ENCODE results near the gene FBXO9. TPM values are rescaled to one million over a fixed set of nuclear protein-coding genes. Genes with fewer than 3 reads are reported as not detected.

The FBXO9 gene
- total RNA-seq, 1 donor from 2014 or later, result 50.8 TPM

DNA sequence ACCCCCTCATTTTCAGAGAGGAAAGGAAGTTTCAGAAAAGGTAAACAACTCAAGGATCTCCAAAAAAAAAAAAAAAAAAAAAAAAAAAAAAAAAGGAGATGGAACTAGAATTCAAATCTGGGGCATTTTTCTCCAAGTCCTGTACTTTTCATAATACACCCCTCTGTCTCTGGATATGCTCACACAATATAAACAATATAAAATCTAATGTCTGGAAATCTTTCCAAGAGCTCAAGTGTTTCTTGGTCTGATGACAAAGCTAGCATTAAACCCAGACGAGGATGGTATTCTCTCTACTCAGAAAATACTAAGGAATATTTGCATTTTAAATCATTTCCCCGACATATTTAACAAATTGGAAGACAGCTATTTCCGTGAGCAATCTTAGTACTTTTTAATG lies 77.6 kb downstream of the FBXO9 start:
- TF ChIP-seq, protein P1, sequence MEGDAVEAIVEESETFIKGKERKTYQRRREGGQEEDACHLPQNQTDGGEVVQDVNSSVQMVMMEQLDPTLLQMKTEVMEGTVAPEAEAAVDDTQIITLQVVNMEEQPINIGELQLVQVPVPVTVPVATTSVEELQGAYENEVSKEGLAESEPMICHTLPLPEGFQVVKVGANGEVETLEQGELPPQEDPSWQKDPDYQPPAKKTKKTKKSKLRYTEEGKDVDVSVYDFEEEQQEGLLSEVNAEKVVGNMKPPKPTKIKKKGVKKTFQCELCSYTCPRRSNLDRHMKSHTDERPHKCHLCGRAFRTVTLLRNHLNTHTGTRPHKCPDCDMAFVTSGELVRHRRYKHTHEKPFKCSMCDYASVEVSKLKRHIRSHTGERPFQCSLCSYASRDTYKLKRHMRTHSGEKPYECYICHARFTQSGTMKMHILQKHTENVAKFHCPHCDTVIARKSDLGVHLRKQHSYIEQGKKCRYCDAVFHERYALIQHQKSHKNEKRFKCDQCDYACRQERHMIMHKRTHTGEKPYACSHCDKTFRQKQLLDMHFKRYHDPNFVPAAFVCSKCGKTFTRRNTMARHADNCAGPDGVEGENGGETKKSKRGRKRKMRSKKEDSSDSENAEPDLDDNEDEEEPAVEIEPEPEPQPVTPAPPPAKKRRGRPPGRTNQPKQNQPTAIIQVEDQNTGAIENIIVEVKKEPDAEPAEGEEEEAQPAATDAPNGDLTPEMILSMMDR (IDR thresholded peaks at IDR 0.05), result no peak
- no peak for TF ChIP-seq EZH2phosphoT487 (IDR thresholded peaks at IDR 0.05)
- no peak for TF ChIP-seq EZH2 (IDR thresholded peaks at IDR 0.05)

DNA sequence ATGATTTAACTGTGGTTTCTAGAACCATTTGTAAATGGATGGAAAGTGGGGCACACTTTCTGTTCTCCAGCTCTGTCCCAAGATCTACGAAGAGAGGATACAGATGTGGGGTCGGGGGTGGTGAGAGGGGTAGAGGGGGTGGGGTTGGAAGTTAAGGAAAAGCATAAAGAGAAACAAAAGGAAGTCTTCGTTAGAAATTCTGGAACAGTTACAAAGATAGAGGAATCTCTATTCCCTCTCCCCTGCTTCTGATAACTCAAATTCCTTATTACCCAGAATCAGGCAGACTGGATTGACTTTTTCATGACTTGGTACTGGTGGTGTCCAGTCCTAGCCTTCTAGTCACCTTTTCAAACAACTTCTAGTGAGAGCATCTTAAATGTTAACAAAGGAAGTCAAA lies 78.5 kb downstream of the FBXO9 start:
- Mint-ChIP-seq H3K9me3 (no peaks in the 10 kb centered on the region), H3K4me1 (no peaks in the 10 kb centered on the region), H3K27ac (no peak overlapping the region), H3K27me3 (ENCODE audit: insufficient read depth, low read depth) (no peaks in the 10 kb centered on the region), H3K36me3 (no peaks in the 10 kb centered on the region), H3K4me3 (no peak overlapping the region)
- no peaks in the 10 kb centered on the region for H3K9me3 ChIP-seq (ENCODE audit: low read depth)
- no peaks in the 10 kb centered on the region for H3K79me2 ChIP-seq (ENCODE audit: low read depth)
- H3K27ac ChIP-seq, result no peak overlapping the region
- H3F3A ChIP-seq (ENCODE audit: low read depth), result no peaks in the 10 kb centered on the region
- no peaks in the 10 kb centered on the region for H3K4me1 ChIP-seq
- no peaks in the 10 kb centered on the region for H4K20me1 ChIP-seq (ENCODE audit: low read depth)
- no peak overlapping the region for H3K4me3 ChIP-seq
- H3K9ac ChIP-seq, result no peak overlapping the region
- H3K4me2 ChIP-seq, result no peak overlapping the region
- H2AFZ ChIP-seq (replicated peaks), result no peak overlapping the region
- H3K27me3 ChIP-seq, result no peaks in the 10 kb centered on the region
- no peak for DNase-seq (ENCODE audit: low spot score)
- TF ChIP-seq EZH2 (IDR thresholded peaks at IDR 0.05) (no peak), EZH2phosphoT487 (IDR thresholded peaks at IDR 0.05) (no peak)
- TF ChIP-seq, protein P1 (IDR thresholded peaks at IDR 0.05), result no peak
- H3K36me3 ChIP-seq, result no peaks in the 10 kb centered on the region

More for the DNA sequence above, 77.6 kb downstream of the FBXO9 start:
- H3K27ac Mint-ChIP-seq, result no peak overlapping the region
- Histone ChIP-seq H3K36me3 (no peaks in the 10 kb centered on the region), H3K4me1 (no peaks in the 10 kb centered on the region), H3K9me3 (ENCODE audit: low read depth) (no peaks in the 10 kb centered on the region), H3K4me3 (no peak overlapping the region), H3K4me2 (no peak overlapping the region), H3K79me2 (ENCODE audit: low read depth) (no peaks in the 10 kb centered on the region), H3K27ac (no peak overlapping the region), H4K20me1 (ENCODE audit: low read depth) (no peaks in the 10 kb centered on the region), H2AFZ (replicated peaks) (no peak overlapping the region), H3K9ac (no peak overlapping the region), H3K27me3 (no peaks in the 10 kb centered on the region), H3F3A (ENCODE audit: low read depth) (no peaks in the 10 kb centered on the region)
- no peaks in the 10 kb centered on the region for H3K4me1 Mint-ChIP-seq
- no peaks in the 10 kb centered on the region for H3K27me3 Mint-ChIP-seq (ENCODE audit: insufficient read depth, low read depth)
- H3K4me3 Mint-ChIP-seq, result no peak overlapping the region
- H3K36me3 Mint-ChIP-seq, result no peaks in the 10 kb centered on the region
- H3K9me3 Mint-ChIP-seq, result no peaks in the 10 kb centered on the region
- DNase-seq (ENCODE audit: low spot score), result no peak

DNA sequence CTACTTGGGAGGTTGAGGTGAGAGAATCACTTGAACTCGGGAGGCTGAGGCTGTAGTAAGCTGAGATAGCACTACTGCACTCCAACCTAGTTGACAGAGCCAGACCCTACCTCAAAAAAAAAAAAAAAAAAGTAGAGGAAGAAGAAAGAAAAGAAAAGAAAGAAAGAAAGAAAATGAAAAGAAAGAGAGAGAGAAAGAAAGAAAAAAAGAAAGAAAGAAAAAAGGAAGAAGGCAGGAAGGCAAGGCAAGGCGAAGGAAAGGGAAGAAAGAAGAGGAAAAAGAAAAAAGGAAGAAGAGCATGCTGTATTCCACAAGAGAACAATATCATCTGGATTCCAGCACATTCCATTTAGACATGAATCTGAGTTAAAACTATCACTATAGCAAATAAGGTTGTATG lies 79.6 kb downstream of the FBXO9 start:
- H4K20me1 ChIP-seq (ENCODE audit: low read depth), result no peaks in the 10 kb centered on the region
- H3K4me2 ChIP-seq, result no peak overlapping the region
- no peaks in the 10 kb centered on the region for H3K36me3 ChIP-seq
- Mint-ChIP-seq H3K4me3 (no peak overlapping the region), H3K27me3 (ENCODE audit: insufficient read depth, low read depth) (no peaks in the 10 kb centered on the region), H3K36me3 (no peaks in the 10 kb centered on the region), H3K9me3 (no peaks in the 10 kb centered on the region), H3K4me1 (no peaks in the 10 kb centered on the region), H3K27ac (no peak overlapping the region)
- H3F3A ChIP-seq (ENCODE audit: low read depth), result no peaks in the 10 kb centered on the region
- no peaks in the 10 kb centered on the region for H3K4me1 ChIP-seq
- DNase-seq (ENCODE audit: low spot score), result no peak
- H3K9me3 ChIP-seq (ENCODE audit: low read depth), result no peaks in the 10 kb centered on the region
- no peak overlapping the region for H2AFZ ChIP-seq (replicated peaks)
- H3K79me2 ChIP-seq (ENCODE audit: low read depth), result no peaks in the 10 kb centered on the region
- TF ChIP-seq, protein P1 (IDR thresholded peaks at IDR 0.05), result no peak
- no peak for TF ChIP-seq EZH2phosphoT487 (IDR thresholded peaks at IDR 0.05)
- TF ChIP-seq EZH2 (IDR thresholded peaks at IDR 0.05), result no peak
- no peak overlapping the region for H3K27ac ChIP-seq
- no peaks in the 10 kb centered on the region for H3K27me3 ChIP-seq
- H3K4me3 ChIP-seq, result no peak overlapping the region
- H3K9ac ChIP-seq, result no peak overlapping the region

Data from neural progenitor cell (in vitro differentiated cells).